Measurements from ENCODE around the gene PORCN. TPM values are rescaled to one million over a fixed set of nuclear protein-coding genes. Genes with fewer than 3 reads are reported as not detected.

Gene PORCN
- total and polyA plus RNA-seq, 9 of the 15 experiments (the other 6 are each of a cell fraction or from before 2014, with no cell fraction given), result 0.34 to 5.1 (median 2.8) TPM

- 0% methylated on average over 2 of the region's 4 CpGs for WGBS (ENCODE audit: insufficient coverage, low coverage, missing lambda C conversion rate)
- Histone ChIP-seq H3K36me3 (ENCODE audit: control insufficient read depth, insufficient read depth, low read length) (no peaks in the 10 kb centered on the region; the same call in 2 of the 3 replicates), H3K79me2 (ENCODE audit: control insufficient read depth, insufficient read depth, low read length) (peaks cover 5% of the 10 kb centered on the region; the same call in 2 of the 3 replicates), H3K27ac (ENCODE audit: extremely low read depth, low read depth, low read length) (no peak overlapping the region), H2AFZ (ENCODE audit: low read depth, low read length) (no peak overlapping the region), H3K27me3 (ENCODE audit: control insufficient read depth in 2 of 2, insufficient read depth in 2 of 2, low read length in 2 of 2) (no peaks in the 10 kb centered on the region), H3K9me3 (replicated peaks; ENCODE audit: control insufficient read depth, insufficient read depth, low read depth, low read length) (no peaks in the 10 kb centered on the region), H3K9ac (ENCODE audit: insufficient read depth in 1 of 2, low read depth in 2 of 2, low read length in 2 of 2) (no peak overlapping the region), H3K4me2 (ENCODE audit: insufficient read depth, low read length) (no peak overlapping the region), H3K4me1 (replicated peaks in 1 of 2; ENCODE audit: control insufficient read depth in 2 of 2, insufficient read depth in 2 of 2, low read length in 2 of 2) (peaks cover 17 to 47% of the 10 kb centered on the region in 2 experiments; a peak in 4 of 5 replicates), H3K9me1 (ENCODE audit: control insufficient read depth, insufficient read depth, low read length) (peaks cover 2% of the 10 kb centered on the region), H4K20me1 (replicated peaks; ENCODE audit: control insufficient read depth, insufficient read depth, low read length) (no peaks in the 10 kb centered on the region), H3K4me3 (no peak overlapping the region)
- POLR2A ChIA-PET, result no interaction called here
- FAIRE-seq (no peak), ATAC-seq (no peak), DNase-seq (ENCODE audit: extremely low read depth in 1 of 4, low spot score in 3 of 4) (peak in 1 of 4 experiments; percentile 31)
- in situ Hi-C loops (cut with MboI), result no loop called here
- intact Hi-C loops (cut with micrococcal nuclease), result no loop called here
- no TSS peak for BruUV-seq (replicated peaks)
- CTCF ChIA-PET (ENCODE audit: low intra/inter-chr PET ratio), result interaction anchor here (0.5 kb wide), 1 partner anchor 477 kb away, joined by 3 read pairs; no protein-coding TSS in a partner anchor
- TF ChIP-seq DEAF1 (CRISPR knock-in tag; IDR thresholded peaks at IDR 0.05) (0 out of 2 replicates have a peak, but pooled peaks have one; percentile 20), REST (IDR thresholded peaks at IDR 0.05; ENCODE audit: borderline replicate concordance) (peak; percentile 21; the same call in 1 of the 2 replicates), REST (CRISPR knock-in tag; IDR thresholded peaks at IDR 0.05; ENCODE audit: low read depth) (no peak), TCF7 (IDR thresholded peaks at IDR 0.05; ENCODE audit: borderline replicate concordance) (no peak), NCOA1 (IDR thresholded peaks at IDR 0.05; ENCODE audit: low read depth) (no peak), BCL6 (CRISPR knock-in tag; IDR thresholded peaks at IDR 0.05) (no peak), GATAD2A (IDR thresholded peaks at IDR 0.05) (no peak), HBP1 (CRISPR knock-in tag; IDR thresholded peaks at IDR 0.05) (no peak), SMC3 (conservative IDR thresholded peaks at IDR 0.05; ENCODE audit: insufficient read depth, low read depth, low read length) (0 out of 2 replicates have a peak, but pooled peaks have one; percentile 11), RAD21 (CRISPR knock-in tag; conservative IDR thresholded peaks at IDR 0.05 in 1 of 2, IDR thresholded peaks at IDR 0.05 in 1 of 2) (peak; percentile 21 to 54; a peak in 2 of 4 replicates), ZNF785 (CRISPR knock-in tag; IDR thresholded peaks at IDR 0.05) (no peak), ELF2 (CRISPR knock-in tag; IDR thresholded peaks at IDR 0.05) (no peak)
Observed at GRCh38 chrX:48511560-48511959, 2.8 kb downstream of the PORCN start.
